ENCODE data around the gene FGFR2. TPM values are rescaled to one million over a fixed set of nuclear protein-coding genes. Genes with fewer than 3 reads are reported as not detected.

The FGFR2 gene
- polyA plus RNA-seq, 1 of the 3 experiments (the other 2 are of a cell fraction) = 0.02 TPM

DNA sequence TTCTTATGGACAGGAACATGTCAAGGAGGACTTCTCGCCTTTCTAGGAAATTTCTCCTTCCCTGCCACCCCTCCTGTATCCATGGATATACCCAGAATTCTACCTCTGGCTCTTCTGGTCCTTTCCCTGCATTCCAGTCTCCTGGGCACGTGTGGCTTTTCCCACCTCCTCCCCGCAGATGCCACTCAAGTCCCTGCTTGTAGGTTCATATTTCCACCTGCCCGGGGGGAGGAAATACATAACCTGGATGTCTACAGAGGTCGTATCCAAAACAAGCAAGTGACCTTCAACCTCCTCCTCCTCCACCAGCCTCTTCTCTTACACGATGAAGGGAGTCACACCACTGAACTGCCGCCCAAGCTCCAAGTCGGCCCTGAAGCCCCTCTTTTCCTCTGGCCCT is 20.7 kb downstream of the FGFR2 start:
- POLR2A ChIA-PET = no interaction called here
- DNase-seq = no peak
- H3K4me1 ChIP-seq (ENCODE audit: control insufficient read depth in 1 of 2, insufficient read depth in 2 of 2, low read depth in 1 of 2, low read length in 1 of 2) = no peaks in the 10 kb centered on the region; a peak in 1 of 4 replicates
- CTCF ChIA-PET = no interaction called here
- H3K4me3 ChIP-seq (ENCODE audit: low read depth in 2 of 2, low read length in 1 of 2) = no peak overlapping the region
- no peaks in the 10 kb centered on the region for H3K79me2 ChIP-seq (ENCODE audit: insufficient read depth)
- H3K9me3 ChIP-seq = no peaks in the 10 kb centered on the region
- no peak overlapping the region for H2AFZ ChIP-seq (ENCODE audit: low read depth)
- H3F3A ChIP-seq (replicated peaks; ENCODE audit: insufficient read depth) = no peaks in the 10 kb centered on the region
- no peak for TF ChIP-seq GABPA (IDR thresholded peaks at IDR 0.05; ENCODE audit: low read depth)
- TF ChIP-seq MEF2A (IDR thresholded peaks at IDR 0.05; ENCODE audit: borderline replicate concordance, low read depth) = no peak
- TF ChIP-seq FOSL2 (IDR thresholded peaks at IDR 0.05; ENCODE audit: borderline replicate concordance, low read depth) = no peak
- TF ChIP-seq TEAD4 (IDR thresholded peaks at IDR 0.05; ENCODE audit: borderline replicate concordance, insufficient read depth) = no peak
- TF ChIP-seq RCOR1 (IDR thresholded peaks at IDR 0.05; ENCODE audit: low read length) = no peak
- TF ChIP-seq, protein P1, sequence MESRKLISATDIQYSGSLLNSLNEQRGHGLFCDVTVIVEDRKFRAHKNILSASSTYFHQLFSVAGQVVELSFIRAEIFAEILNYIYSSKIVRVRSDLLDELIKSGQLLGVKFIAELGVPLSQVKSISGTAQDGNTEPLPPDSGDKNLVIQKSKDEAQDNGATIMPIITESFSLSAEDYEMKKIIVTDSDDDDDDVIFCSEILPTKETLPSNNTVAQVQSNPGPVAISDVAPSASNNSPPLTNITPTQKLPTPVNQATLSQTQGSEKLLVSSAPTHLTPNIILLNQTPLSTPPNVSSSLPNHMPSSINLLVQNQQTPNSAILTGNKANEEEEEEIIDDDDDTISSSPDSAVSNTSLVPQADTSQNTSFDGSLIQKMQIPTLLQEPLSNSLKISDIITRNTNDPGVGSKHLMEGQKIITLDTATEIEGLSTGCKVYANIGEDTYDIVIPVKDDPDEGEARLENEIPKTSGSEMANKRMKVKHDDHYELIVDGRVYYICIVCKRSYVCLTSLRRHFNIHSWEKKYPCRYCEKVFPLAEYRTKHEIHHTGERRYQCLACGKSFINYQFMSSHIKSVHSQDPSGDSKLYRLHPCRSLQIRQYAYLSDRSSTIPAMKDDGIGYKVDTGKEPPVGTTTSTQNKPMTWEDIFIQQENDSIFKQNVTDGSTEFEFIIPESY (IDR thresholded peaks at IDR 0.05; ENCODE audit: borderline replicate concordance, low read depth) = no peak
- no peak for TF ChIP-seq JUND (IDR thresholded peaks at IDR 0.05)
- TF ChIP-seq EP300 (IDR thresholded peaks at IDR 0.05; ENCODE audit: borderline replicate concordance in 1 of 2, low read depth in 1 of 2, low read length in 1 of 2) = no peak
- TF ChIP-seq TCF12 (IDR thresholded peaks at IDR 0.05) = no peak
- no peak for TF ChIP-seq POLR2AphosphoS5 (IDR thresholded peaks at IDR 0.05; ENCODE audit: low read depth, low read length)
- TF ChIP-seq CHD2 (IDR thresholded peaks at IDR 0.05; ENCODE audit: low read length, partially characterized antibody) = no peak
- no peak for TF ChIP-seq SIN3A (IDR thresholded peaks at IDR 0.05; ENCODE audit: borderline replicate concordance, low read depth, low read length)
- no peak for TF ChIP-seq YY1 (IDR thresholded peaks at IDR 0.05; ENCODE audit: low read depth)
- TF ChIP-seq ELF1 (IDR thresholded peaks at IDR 0.05) = no peak
- TF ChIP-seq, protein P2, sequence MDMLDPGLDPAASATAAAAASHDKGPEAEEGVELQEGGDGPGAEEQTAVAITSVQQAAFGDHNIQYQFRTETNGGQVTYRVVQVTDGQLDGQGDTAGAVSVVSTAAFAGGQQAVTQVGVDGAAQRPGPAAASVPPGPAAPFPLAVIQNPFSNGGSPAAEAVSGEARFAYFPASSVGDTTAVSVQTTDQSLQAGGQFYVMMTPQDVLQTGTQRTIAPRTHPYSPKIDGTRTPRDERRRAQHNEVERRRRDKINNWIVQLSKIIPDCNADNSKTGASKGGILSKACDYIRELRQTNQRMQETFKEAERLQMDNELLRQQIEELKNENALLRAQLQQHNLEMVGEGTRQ (IDR thresholded peaks at IDR 0.05; ENCODE audit: borderline replicate concordance, low read depth, low read length) = no peak
- TF ChIP-seq, protein P3, sequence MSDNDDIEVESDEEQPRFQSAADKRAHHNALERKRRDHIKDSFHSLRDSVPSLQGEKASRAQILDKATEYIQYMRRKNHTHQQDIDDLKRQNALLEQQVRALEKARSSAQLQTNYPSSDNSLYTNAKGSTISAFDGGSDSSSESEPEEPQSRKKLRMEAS (IDR thresholded peaks at IDR 0.05; ENCODE audit: low read depth) = no peak
- H3K27me3 ChIP-seq (ENCODE audit: insufficient read depth) = no peaks in the 10 kb centered on the region; the same call in 1 of the 2 replicates
- no peak overlapping the region for H3K4me2 ChIP-seq
- H3K36me3 ChIP-seq (replicated peaks in 1 of 2; ENCODE audit: control insufficient read depth in 1 of 2, insufficient read depth in 2 of 2, low read length in 1 of 2) = no peaks in the 10 kb centered on the region
- no peaks in the 10 kb centered on the region for H4K20me1 ChIP-seq (ENCODE audit: insufficient read depth)
- H3K9ac ChIP-seq = no peak overlapping the region
- 45% methylated on average over 8 of the region's 8 CpGs for WGBS (ENCODE audit: low lambda C conversion rate)
- no peaks in the 10 kb centered on the region for H3K9me2 ChIP-seq
- no peak overlapping the region for H3K27ac ChIP-seq (ENCODE audit: low read depth in 2 of 2, low read length in 1 of 2)

DNA sequence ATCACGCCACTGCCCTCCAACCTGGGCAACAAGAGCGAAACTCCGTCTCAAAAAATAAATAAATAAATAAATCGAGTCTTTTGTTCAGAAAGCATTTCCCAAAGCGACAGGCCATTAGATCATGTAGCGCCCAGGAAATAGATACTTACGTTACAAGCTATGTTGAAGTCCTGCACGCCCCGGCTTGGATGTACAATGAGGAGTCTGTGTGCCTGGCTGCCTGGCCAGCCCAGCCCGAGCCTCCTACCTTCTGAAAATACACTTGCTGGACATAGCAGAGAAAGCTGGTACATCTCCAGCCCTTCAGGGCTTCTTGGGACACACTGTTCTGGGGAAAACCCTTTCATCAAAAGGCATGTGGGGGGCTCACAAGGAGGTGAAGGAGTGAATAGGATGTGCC is 22.1 kb downstream of the FGFR2 start:
- POLR2A ChIA-PET = no interaction called here
- H2AFZ ChIP-seq (ENCODE audit: low read depth) = no peak overlapping the region
- CTCF ChIA-PET = interaction anchor here (0.6 kb wide), 1 partner anchor 385 kb away, joined by 4 read pairs; no protein-coding TSS in a partner anchor
- TF ChIP-seq TCF12 (IDR thresholded peaks at IDR 0.05) (no peak), FOSL2 (IDR thresholded peaks at IDR 0.05; ENCODE audit: borderline replicate concordance, low read depth) (no peak), CHD2 (IDR thresholded peaks at IDR 0.05; ENCODE audit: low read length, partially characterized antibody) (no peak), RAD21 (IDR thresholded peaks at IDR 0.05; ENCODE audit: low read length) (no peak), RXRA (IDR thresholded peaks at IDR 0.05; ENCODE audit: borderline replicate concordance, low read depth) (no peak), FOXJ3 (CRISPR knock-in tag; IDR thresholded peaks at IDR 0.05) (no peak), MXI1 (IDR thresholded peaks at IDR 0.05; ENCODE audit: low read depth, low read length) (no peak), MEF2A (IDR thresholded peaks at IDR 0.05; ENCODE audit: borderline replicate concordance, low read depth) (no peak), GATA2 (CRISPR knock-in tag; IDR thresholded peaks at IDR 0.05) (no peak), YY1 (IDR thresholded peaks at IDR 0.05; ENCODE audit: low read depth) (no peak), TAF1 (IDR thresholded peaks at IDR 0.05; ENCODE audit: borderline replicate concordance, low read depth, low read length) (no peak), SIN3A (IDR thresholded peaks at IDR 0.05; ENCODE audit: borderline replicate concordance, low read depth, low read length) (no peak), EZH2phosphoT487 (IDR thresholded peaks at IDR 0.05; ENCODE audit: borderline replicate concordance, low read depth) (no peak)
- TF ChIP-seq, protein P2 (IDR thresholded peaks at IDR 0.05; ENCODE audit: borderline replicate concordance, low read depth, low read length) = no peak
- TF ChIP-seq, protein P4, sequence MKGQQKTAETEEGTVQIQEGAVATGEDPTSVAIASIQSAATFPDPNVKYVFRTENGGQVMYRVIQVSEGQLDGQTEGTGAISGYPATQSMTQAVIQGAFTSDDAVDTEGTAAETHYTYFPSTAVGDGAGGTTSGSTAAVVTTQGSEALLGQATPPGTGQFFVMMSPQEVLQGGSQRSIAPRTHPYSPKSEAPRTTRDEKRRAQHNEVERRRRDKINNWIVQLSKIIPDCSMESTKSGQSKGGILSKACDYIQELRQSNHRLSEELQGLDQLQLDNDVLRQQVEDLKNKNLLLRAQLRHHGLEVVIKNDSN (IDR thresholded peaks at IDR 0.05; ENCODE audit: borderline replicate concordance, low read depth) = no peak

More for the DNA sequence above, 22.1 kb downstream of the FGFR2 start:
- no peak overlapping the region for H3K27ac ChIP-seq (ENCODE audit: low read depth in 2 of 2, low read length in 1 of 2)
- no peaks in the 10 kb centered on the region for H3K79me2 ChIP-seq (ENCODE audit: insufficient read depth)
- no peak overlapping the region for H3K4me3 ChIP-seq (ENCODE audit: low read depth in 2 of 2, low read length in 1 of 2)
- H3K27me3 ChIP-seq (ENCODE audit: insufficient read depth) = no peaks in the 10 kb centered on the region; the same call in 1 of the 2 replicates
- WGBS (ENCODE audit: low lambda C conversion rate) = 69% methylated on average over 10 of the region's 10 CpGs
- H3K4me1 ChIP-seq (ENCODE audit: control insufficient read depth in 1 of 2, insufficient read depth in 2 of 2, low read depth in 1 of 2, low read length in 1 of 2) = no peaks in the 10 kb centered on the region; a peak in 1 of 4 replicates
- H3K9me2 ChIP-seq = no peaks in the 10 kb centered on the region
- H4K20me1 ChIP-seq (ENCODE audit: insufficient read depth) = no peaks in the 10 kb centered on the region
- H3K9me3 ChIP-seq = no peaks in the 10 kb centered on the region
- no peaks in the 10 kb centered on the region for H3F3A ChIP-seq (replicated peaks; ENCODE audit: insufficient read depth)
- no peak overlapping the region for H3K9ac ChIP-seq
- H3K4me2 ChIP-seq = no peak overlapping the region
- H3K36me3 ChIP-seq (replicated peaks in 1 of 2; ENCODE audit: control insufficient read depth in 1 of 2, insufficient read depth in 2 of 2, low read length in 1 of 2) = no peaks in the 10 kb centered on the region
- DNase-seq = no peak

Measured in SK-N-SH (cell line).